ENCODE measurements around the gene DDX47.

DDX47 gene

DNA sequence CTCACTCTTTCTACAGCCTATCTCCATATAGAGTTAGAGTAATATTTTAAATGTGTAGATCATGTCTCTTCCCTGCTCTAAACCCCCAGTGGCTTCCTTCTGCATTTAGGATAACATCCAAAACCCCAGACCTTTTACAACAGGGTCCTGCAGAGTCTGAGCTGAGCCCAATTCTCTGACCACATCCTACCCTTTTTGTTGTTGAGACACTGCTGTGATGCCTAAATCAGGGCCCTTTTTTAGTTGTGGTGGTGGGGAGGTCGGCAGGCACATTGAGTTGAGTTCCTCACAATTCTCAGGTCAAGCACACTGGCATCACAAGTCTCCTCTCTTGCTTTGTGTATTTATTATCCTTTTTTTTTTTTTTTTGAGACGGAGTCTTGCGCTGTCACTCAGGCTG lies 1.8 kb upstream of the DDX47 start:
- Histone ChIP-seq H3K36me3 (no peaks in the 10 kb centered on the region), H3K27ac (no peak overlapping the region), H3K4me1 (ENCODE audit: control insufficient read depth in 1 of 2, insufficient read depth in 1 of 2, low read depth in 1 of 2, low read length in 1 of 2) (peaks cover 12% of the 10 kb centered on the region in 2 experiments), H3K4me3 (ENCODE audit: low read depth in 1 of 2, low read length in 1 of 2) (no peak overlapping the region), H3K27me3 (no peaks in the 10 kb centered on the region), H3K9me3 (no peaks in the 10 kb centered on the region)
- TF ChIP-seq, protein P1, sequence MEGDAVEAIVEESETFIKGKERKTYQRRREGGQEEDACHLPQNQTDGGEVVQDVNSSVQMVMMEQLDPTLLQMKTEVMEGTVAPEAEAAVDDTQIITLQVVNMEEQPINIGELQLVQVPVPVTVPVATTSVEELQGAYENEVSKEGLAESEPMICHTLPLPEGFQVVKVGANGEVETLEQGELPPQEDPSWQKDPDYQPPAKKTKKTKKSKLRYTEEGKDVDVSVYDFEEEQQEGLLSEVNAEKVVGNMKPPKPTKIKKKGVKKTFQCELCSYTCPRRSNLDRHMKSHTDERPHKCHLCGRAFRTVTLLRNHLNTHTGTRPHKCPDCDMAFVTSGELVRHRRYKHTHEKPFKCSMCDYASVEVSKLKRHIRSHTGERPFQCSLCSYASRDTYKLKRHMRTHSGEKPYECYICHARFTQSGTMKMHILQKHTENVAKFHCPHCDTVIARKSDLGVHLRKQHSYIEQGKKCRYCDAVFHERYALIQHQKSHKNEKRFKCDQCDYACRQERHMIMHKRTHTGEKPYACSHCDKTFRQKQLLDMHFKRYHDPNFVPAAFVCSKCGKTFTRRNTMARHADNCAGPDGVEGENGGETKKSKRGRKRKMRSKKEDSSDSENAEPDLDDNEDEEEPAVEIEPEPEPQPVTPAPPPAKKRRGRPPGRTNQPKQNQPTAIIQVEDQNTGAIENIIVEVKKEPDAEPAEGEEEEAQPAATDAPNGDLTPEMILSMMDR (IDR thresholded peaks at IDR 0.05), result no peak

DNA sequence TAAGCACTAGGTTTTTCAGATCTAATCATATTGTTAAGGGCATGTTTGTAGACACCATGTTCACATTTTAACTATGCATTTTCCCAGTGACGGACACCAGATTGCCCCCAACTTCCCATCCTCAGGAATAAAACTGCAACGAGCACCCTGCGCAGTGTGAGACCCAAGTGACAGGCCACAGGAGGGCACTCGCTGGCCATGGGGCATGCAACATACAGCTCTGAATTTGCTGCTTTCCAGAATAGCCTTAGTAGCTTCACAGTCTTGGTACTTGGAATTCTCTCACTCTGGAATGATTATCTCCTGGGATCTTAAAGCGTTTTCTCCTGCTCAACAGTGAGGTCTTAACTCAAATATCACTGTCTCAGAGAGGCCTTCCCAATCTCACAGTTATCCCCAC lies 972 bp upstream of the DDX47 start:
- Histone ChIP-seq H3K4me3 (ENCODE audit: low read depth in 1 of 2, low read length in 1 of 2) (no peak overlapping the region), H3K27ac (no peak overlapping the region), H3K4me1 (ENCODE audit: control insufficient read depth in 1 of 2, insufficient read depth in 1 of 2, low read depth in 1 of 2, low read length in 1 of 2) (peaks cover 12% of the 10 kb centered on the region in 2 experiments), H3K36me3 (no peaks in the 10 kb centered on the region), H3K27me3 (no peaks in the 10 kb centered on the region), H3K9me3 (no peaks in the 10 kb centered on the region)
- TF ChIP-seq, protein P1 (IDR thresholded peaks at IDR 0.05), result no peak

DNA sequence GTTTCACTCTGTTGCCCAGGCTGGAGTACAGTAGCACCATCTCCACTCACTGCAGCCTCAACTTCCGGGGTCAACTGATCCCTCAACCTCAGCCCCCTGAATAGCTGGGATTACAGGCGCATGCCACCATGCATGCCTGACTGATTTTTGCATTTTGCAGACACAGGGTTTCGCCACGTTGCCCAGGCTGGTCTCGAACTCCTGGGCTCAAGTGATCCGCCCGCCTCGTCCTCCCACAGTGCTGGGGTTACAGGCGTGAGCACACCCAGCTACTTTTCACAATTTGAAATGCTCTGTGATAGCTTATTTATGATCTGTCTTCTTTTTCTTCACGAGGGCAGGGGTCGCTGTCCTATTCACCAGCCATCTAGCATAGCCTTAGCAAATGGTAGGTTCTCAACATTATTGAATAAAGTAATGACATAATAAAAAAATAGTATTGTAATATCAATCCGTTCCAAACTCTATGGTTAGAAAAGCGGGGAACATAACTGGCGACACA lies 477 bp upstream of the DDX47 start:
- Histone ChIP-seq H3K36me3 (no peaks in the 10 kb centered on the region), H3K4me1 (ENCODE audit: control insufficient read depth in 1 of 2, insufficient read depth in 1 of 2, low read depth in 1 of 2, low read length in 1 of 2) (peaks cover 12% of the 10 kb centered on the region in 2 experiments)

DNA sequence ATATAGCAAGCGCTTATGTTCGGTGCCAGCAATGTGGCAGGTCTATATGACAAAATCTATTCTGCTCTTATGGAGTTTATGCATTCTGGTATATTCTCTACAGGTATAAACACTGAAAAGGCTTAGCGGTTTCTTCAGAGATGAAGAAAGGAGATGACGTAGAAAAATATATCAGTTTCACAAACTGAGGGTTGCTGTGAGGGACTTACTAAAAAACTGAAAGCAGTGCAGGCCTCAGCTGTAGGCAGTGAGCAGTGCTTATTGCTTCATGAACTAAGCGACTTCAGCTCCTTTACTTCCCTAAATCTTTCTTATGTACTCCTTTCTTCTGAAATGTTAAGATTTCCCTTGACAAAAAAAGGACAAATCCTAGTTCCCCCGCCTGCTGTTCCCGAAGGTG lies 4.5 kb downstream of the DDX47 start:
- Histone ChIP-seq H3K4me1 (ENCODE audit: control insufficient read depth in 1 of 2, insufficient read depth in 1 of 2, low read depth in 1 of 2, low read length in 1 of 2) (peaks cover 9 to 12% of the 10 kb centered on the region in 2 experiments), H3K36me3 (peaks cover 7% of the 10 kb centered on the region), H3K4me3 (ENCODE audit: low read depth in 1 of 2, low read length in 1 of 2) (no peak overlapping the region), H3K9me3 (no peaks in the 10 kb centered on the region), H3K27ac (no peak overlapping the region), H3K27me3 (no peaks in the 10 kb centered on the region)
- TF ChIP-seq, protein P1 (IDR thresholded peaks at IDR 0.05), result no peak

More for the DNA sequence above, 477 bp upstream of the DDX47 start:
- Histone ChIP-seq H3K9me3 (no peaks in the 10 kb centered on the region), H3K27me3 (no peaks in the 10 kb centered on the region), H3K27ac (no peak overlapping the region), H3K4me3 (ENCODE audit: low read depth in 1 of 2, low read length in 1 of 2) (no peak overlapping the region)
- TF ChIP-seq, protein P1 (IDR thresholded peaks at IDR 0.05), result no peak

DNA sequence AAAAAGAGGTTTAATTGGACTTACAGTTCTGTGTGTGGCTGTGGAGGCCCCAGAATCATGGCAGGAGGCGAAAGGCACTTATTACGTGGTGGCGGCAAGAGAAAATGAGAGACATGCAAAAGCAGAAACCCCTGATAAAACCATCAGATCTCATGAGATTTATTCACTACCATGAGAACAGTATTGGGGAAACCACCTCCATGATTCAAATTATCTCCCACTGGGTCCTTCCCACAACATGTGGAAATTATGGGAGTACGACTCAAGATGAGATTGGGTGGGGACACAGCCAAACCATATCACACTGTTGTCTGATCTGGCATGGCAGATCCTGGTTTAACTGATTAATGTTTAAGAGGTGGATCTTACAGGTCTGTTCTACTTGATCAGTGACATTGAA lies 5.6 kb downstream of the DDX47 start:
- no peaks in the 10 kb centered on the region for H3K27me3 ChIP-seq
- peaks cover 4% of the 10 kb centered on the region in 2 experiments for H3K4me1 ChIP-seq (ENCODE audit: control insufficient read depth in 1 of 2, insufficient read depth in 1 of 2, low read depth in 1 of 2, low read length in 1 of 2)
- H3K36me3 ChIP-seq, result peaks cover 18% of the 10 kb centered on the region
- H3K9me3 ChIP-seq, result no peaks in the 10 kb centered on the region
- no peak overlapping the region for H3K27ac ChIP-seq
- H3K4me3 ChIP-seq (ENCODE audit: low read depth in 1 of 2, low read length in 1 of 2), result no peak overlapping the region
- TF ChIP-seq, protein P1 (IDR thresholded peaks at IDR 0.05), result no peak

DNA sequence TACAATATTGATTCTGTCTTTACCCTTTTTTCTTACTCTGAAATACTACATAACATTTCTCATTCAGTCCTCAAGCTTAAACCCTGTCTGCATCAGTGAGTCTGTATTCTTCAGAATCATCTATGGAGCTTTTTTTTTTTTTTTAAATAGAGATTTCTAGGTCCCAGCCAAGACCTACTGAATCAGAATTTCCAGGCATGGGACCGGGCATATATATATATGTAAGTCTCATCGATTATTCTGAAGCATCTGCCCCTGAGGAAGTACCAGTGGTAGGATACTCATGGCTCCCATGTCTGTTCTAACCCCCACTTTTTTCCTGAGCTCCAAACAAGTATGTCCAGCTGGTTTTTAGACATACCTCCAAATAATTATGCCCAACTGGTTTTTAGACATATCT lies 6.1 kb downstream of the DDX47 start:
- Histone ChIP-seq H3K27me3 (no peaks in the 10 kb centered on the region), H3K4me3 (ENCODE audit: low read depth in 1 of 2, low read length in 1 of 2) (no peak overlapping the region), H3K36me3 (peaks cover 22% of the 10 kb centered on the region), H3K9me3 (no peaks in the 10 kb centered on the region), H3K4me1 (ENCODE audit: control insufficient read depth in 1 of 2, insufficient read depth in 1 of 2, low read depth in 1 of 2, low read length in 1 of 2) (no peaks in the 10 kb centered on the region), H3K27ac (no peak overlapping the region)
- TF ChIP-seq, protein P1 (IDR thresholded peaks at IDR 0.05), result no peak

Measured in neutrophil (primary cell).